ENCODE measurements around the gene SLC2A9.

The SLC2A9 gene

DNA sequence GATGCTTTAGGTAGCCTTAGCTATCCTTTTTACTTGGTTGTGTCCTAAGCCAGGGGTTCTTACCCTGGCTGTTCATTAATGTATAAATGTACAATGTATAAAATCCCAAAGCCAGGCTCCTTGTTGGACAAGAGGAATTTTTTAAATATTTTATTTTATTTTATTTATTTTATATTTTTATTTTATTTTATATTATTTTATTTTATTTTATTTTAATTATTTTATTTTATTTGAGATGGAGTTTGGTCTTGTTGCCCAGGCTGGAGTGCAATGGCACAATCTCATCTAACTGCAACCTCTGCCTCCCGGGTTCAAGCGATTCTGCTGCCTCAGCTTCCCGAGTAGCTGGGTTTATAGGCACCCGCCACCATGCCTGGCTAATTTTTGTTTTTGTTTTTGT lies 8.1 kb upstream of the SLC2A9 start:
- H3K4me3 ChIP-seq (ENCODE audit: low read depth, low read length): no peak overlapping the region
- TF ChIP-seq, protein P1, sequence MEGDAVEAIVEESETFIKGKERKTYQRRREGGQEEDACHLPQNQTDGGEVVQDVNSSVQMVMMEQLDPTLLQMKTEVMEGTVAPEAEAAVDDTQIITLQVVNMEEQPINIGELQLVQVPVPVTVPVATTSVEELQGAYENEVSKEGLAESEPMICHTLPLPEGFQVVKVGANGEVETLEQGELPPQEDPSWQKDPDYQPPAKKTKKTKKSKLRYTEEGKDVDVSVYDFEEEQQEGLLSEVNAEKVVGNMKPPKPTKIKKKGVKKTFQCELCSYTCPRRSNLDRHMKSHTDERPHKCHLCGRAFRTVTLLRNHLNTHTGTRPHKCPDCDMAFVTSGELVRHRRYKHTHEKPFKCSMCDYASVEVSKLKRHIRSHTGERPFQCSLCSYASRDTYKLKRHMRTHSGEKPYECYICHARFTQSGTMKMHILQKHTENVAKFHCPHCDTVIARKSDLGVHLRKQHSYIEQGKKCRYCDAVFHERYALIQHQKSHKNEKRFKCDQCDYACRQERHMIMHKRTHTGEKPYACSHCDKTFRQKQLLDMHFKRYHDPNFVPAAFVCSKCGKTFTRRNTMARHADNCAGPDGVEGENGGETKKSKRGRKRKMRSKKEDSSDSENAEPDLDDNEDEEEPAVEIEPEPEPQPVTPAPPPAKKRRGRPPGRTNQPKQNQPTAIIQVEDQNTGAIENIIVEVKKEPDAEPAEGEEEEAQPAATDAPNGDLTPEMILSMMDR (IDR thresholded peaks at IDR 0.05; ENCODE audit: control insufficient read depth, extremely low read depth, insufficient read depth): no peak
- no peak for DNase-seq (ENCODE audit: low read depth)

DNA sequence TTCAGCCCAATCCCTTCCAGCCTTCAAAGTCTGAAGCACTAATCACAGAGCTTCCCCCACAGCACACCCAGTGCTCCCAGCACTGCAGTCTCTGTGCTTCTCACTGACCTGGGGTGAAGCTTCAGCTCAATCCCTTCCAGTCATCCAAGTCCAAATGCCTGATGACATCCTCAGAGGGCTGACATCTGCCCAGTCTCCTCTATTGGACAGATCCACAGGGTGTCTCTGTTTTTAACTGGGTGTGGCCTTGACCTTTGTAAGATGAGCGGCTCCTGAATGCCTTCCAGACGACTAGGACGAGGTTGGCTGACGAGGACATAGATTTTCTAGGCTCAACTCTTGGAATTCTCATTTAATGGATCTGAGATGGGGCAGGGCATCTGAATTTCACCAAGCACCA lies 7.6 kb upstream of the SLC2A9 start:
- TF ChIP-seq, protein P1 (IDR thresholded peaks at IDR 0.05; ENCODE audit: control insufficient read depth, extremely low read depth, insufficient read depth): no peak
- H3K4me3 ChIP-seq (ENCODE audit: low read depth, low read length): no peak overlapping the region
- DNase-seq (ENCODE audit: low read depth): no peak

DNA sequence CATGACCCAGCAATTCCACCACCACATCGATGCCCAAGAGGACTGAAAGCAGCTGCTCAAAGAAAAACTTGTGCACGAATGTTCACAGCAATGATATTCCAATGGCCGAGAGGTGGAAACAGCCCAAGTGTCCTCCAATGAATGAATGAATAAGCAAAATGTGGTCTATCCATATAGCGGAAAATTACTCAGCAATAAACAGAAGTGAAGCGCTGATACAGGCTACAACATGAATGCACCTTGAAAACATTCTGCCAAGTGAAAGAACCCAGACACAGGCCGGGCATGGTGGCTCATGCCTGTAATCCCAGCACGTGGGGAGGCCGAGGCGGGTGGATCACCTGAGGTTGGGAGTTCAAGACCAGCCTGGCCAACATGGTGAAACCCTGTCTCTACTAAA lies 5.2 kb upstream of the SLC2A9 start:
- no peak overlapping the region for H3K4me3 ChIP-seq (ENCODE audit: low read depth, low read length)
- TF ChIP-seq, protein P1 (IDR thresholded peaks at IDR 0.05; ENCODE audit: control insufficient read depth, extremely low read depth, insufficient read depth): no peak
- no peak for DNase-seq (ENCODE audit: low read depth)

DNA sequence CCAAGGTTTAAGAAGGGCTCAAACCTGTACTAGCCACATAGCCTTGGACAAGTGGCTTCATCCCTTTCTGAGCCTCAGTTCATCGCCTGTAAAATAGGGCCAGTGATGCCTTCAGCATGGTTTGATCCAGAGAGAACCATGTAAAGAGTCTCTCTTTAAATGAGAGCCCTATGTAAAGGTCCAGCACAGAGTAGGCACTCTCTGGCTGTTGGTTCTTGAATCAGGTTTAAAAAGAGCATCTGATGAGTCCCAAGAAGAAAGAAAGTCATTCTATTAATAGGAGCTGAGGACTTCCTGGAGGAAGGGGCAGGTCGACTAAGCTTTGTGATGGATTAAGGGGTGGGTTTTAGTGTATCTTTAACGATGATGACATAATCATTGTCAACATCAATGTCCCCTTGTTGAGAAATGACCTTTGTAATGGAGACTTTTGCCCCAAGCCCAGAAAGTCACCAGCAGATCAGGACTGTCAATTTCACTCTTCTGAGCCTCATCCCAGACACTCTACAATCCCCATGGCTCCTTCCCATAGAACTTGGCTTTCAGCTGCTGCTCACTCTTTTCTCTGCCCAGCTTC lies 4.0 kb upstream of the SLC2A9 start:
- DNase-seq (ENCODE audit: low read depth): no peak
- H3K4me3 ChIP-seq (ENCODE audit: low read depth, low read length): no peak overlapping the region
- TF ChIP-seq, protein P1 (IDR thresholded peaks at IDR 0.05; ENCODE audit: control insufficient read depth, extremely low read depth, insufficient read depth): no peak

DNA sequence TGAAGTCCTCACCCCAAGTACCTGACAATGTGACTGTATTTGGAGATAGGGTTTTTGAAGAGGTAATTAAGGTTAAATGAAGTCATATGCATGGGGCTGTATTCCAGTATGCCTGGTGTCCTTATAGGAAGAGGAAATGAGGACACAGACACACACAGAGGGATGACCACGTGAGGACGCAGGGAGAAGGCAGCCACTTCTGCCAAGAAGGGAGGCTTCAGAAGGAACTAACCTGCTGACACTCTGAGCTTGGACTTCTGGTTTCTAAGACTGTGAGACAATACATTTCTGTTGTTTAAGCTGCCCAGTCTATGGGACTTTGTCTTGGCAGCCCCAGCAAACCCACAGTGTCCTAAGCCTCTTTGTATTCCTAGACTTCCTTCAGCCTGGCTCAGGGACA lies 3.0 kb upstream of the SLC2A9 start:
- no peak overlapping the region for H3K4me3 ChIP-seq (ENCODE audit: low read depth, low read length)
- no peak for DNase-seq (ENCODE audit: low read depth)

DNA sequence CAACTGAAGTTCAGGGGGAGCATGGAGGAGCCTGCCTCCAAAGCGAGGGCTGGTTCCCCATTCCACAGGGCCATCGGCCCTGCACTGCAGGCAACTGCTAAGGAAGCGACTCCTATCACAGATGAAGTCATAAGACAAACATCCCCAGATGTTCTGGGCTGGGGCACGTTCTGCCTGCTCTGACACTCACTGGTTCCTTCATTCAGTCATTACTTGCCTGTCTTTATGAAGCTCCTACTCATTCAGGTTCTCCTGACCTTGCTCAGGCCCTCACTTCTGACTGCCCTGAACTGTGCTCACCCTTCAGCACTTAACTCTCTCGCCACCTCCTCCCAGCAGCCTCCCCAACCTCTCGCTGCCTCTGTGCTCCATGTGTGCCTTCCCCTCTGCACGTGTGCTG lies 2.5 kb upstream of the SLC2A9 start:
- H3K4me3 ChIP-seq (ENCODE audit: low read depth, low read length): no peak overlapping the region
- TF ChIP-seq, protein P1 (IDR thresholded peaks at IDR 0.05; ENCODE audit: control insufficient read depth, extremely low read depth, insufficient read depth): no peak
- DNase-seq (ENCODE audit: low read depth): no peak

More for the DNA sequence above, 3.0 kb upstream of the SLC2A9 start:
- TF ChIP-seq, protein P1 (IDR thresholded peaks at IDR 0.05; ENCODE audit: control insufficient read depth, extremely low read depth, insufficient read depth): no peak

DNA sequence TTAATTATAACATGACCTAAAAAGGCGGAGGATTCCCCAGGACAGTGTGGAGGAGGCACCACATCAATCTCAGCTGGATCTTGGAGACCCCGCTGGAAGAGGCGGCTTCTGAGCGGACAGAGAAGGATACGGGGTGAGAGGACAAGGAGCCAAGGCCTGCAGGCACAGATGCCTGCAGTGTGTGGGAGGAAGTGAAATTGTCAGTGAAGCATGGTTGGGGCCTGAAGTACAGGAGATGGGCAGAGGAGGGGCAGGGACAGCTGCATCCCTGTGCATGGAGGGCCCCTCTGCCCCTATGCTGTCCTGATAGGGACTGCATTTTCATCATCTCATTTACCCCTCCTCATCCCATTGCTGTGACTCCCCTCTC lies 1.7 kb upstream of the SLC2A9 start:
- TF ChIP-seq, protein P1 (IDR thresholded peaks at IDR 0.05; ENCODE audit: control insufficient read depth, extremely low read depth, insufficient read depth): no peak
- no peak for DNase-seq (ENCODE audit: low read depth)
- H3K4me3 ChIP-seq (ENCODE audit: low read depth, low read length): no peak overlapping the region

All from LNCaP clone FGC (cell line).